ENCODE data around the gene SCUBE2.

The SCUBE2 gene

DNA sequence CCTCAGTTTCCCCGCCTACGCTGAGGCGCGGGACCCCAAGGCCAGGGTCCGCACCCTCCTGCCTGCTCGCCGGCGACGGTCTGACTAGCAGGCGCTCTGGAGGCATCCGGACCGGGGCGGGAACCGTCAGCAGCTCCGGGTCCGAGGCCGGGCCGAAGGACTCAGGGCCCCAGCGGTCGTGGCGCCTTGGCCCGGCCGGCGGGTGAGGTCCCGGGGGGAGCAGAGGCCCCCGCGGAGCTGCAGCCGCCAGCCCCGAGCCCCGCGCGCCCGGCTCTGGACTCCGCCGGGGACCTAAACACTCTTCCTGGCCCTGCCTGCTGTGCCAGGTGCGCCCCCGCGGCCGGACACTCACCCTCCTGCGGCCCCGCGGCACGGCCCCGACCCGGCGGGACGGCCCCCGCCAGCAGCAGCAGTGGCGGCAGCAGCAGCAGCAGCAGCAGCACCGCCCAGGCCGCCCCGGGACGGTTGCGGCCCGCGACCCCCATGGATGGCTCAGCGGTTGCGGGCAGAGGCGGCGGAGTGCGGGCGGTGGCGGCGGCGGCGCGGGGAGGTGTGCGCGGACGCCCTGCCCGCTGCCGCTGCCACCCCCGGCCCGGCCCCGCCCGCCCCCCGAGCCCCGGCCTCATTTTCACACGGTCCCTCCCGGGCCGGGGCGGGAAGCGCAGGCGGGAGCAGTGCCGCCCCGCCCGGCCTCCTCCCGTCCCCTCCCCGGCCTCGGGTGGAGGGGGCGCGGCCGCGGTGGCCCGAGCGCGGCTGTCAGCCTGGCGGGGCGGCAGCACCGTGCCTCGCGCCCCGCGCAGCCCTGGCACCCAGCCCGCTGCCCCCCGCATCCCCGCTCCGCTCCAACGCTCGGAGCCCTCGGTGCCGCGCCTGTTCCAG is at the start of gene SCUBE2:
TSS of gene SCUBE2 (minus strand) at position 556 of the 879 bp plus-strand sequence. CDS start at position 485, 71 bp downstream.
- no peak for DNase-seq (ENCODE audit: low read depth)

DNA sequence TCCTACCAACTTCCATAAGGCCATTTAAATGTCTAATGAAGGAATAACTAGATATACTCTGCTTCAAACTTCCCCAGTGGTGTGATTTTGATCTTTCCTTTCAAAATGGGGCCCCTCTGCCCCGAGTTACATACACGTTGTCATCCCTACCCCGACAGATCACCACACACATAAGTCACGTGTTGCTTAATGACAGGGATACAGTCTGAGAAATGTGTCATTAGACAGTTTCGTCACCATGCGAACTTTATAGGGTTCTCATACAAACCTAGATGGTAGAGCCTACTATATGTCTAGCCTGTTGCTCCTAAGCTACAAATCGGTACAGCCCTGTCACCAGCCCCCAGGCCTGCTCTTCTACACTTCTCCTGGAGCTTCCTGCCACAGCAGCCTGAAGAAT is 49.8 kb upstream of the SCUBE2 start:
- no peak for DNase-seq (ENCODE audit: low read depth)

DNA sequence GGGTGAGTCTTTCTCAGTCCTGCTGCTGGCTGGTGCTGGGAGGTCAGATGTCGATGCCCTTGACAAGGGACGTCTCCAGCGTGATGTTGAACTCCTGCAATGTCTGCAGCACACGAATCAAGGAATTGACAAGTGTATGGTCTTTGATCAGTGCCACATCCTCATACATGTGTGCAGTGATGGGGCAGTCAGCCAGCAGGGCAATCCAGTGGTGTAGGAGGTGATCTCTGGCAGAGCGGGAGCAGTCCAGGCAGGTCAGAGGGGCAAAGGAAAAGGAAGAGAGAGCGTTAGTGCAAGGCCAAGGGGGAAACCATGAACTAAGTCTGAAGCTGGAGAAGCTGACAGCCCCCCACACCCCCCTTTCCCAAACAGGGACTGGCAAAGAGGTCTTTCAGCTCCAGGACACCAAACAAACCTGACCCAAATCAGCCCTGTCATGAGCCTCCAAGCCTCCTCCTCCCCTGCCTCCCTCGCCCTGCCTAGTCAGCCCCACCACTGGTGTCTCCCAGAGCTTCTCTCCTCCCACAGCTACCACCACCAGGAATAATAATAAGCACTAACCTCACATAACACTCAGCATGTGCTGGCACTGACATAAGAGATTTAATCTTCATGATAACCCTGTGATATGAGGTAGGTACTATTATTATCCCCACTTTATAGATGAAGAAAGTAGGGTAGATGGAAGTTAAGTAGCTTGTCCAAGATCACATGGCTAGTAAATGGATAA is 48.4 kb upstream of the SCUBE2 start:
- no peak for DNase-seq (ENCODE audit: low read depth)

DNA sequence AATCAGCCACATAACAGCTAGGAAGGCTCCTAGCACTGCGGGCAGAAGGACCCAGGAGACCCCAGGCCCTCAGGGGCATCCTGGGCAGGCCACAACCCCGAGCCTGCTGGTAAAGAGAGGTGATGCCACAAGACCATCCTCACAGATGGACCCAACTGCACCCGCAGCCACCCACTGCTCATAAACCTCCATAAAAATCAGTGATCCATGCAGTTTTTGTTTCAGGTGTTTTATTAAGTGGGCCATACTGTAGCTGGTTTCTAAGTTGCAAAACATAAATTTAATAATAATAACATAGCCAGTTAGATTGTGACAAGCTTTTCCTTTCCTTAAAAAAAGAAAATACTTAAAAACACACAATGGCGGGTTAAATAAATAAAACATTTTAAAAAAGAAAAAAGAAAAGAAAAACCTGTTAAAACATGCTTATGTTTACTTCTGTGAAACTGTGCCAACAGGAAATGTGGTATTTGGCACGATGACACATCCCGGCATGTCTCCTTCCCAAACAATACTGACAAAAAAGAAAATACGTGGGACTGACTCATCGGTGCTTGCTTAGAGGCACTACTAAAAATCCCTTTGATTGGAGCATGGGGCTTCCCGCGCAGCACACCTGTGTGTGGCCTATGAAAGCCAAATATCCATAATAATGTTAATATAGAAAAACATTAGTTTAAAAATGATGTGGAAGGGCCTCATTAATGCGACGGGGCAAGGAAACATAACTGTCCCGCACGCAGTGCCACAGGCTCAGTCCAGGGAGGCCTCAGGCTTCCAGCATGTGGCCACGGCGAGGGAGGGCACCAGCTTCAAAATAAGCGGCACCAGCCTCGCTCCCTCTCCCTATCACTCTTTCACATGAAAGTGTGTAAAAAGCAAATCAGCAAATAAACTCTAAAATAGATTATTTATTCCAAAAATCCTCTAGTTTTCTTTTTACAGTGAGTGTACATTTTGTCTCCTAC is 47.5 kb upstream of the SCUBE2 start:
- DNase-seq (ENCODE audit: low read depth) = peak; percentile 26

DNA sequence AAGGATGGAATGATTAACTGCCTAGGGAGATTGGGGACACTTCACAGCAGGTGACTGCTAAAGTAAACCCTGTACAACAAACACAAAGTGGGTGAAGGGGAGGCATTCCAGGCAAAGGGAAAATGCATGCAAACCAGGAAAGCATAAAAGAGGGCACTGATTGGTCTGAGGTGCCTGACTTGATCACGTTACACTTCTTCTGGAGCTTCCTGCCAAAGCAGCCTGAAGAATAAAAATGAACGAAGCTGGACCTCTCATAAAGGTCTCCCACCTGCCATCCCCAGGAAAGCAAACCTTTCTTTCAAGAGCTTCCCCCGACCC is 46.7 kb upstream of the SCUBE2 start:
- DNase-seq (ENCODE audit: low read depth) = no peak

DNA sequence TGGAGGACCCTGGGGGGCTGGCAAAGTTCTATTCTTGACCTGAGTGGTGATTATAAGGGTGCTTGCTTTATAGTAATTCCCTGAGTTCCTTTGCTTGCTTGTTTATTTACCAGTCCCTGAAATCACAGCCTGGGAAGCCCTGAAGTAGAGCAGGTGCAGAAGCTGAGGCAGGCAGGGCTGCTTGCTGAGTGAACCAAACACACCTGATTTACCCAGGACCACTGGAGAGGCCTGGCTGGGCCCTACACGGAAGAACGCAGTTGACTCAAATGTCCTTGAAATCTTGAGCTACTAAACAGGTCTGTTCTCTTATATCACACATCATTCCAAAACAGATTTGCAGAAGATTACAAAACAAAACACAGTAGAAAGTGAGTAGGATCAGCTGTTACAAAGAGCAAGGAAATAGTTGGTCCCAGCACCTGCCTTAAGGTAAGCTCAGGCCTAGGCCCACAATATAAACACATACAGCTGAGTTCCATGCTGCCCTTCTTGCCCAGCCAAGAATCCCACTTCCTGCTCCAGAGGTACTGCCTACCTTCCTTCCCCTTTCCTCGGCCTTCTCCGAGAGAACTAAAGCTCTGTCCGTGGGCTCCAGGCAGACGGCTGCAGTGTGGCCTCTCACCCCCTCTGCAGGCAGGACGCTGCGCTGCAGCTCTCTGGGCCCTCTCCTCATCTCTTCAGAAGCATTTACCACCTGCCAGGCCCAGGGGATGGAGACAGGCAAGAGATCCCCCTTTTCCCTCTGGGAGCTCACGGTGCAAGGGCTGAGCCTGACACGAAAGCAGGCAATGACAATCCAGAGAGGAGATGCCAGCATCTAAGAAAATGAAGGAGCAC is 46.1 kb upstream of the SCUBE2 start:
- peak; percentile 60 for DNase-seq (ENCODE audit: low read depth)

DNA sequence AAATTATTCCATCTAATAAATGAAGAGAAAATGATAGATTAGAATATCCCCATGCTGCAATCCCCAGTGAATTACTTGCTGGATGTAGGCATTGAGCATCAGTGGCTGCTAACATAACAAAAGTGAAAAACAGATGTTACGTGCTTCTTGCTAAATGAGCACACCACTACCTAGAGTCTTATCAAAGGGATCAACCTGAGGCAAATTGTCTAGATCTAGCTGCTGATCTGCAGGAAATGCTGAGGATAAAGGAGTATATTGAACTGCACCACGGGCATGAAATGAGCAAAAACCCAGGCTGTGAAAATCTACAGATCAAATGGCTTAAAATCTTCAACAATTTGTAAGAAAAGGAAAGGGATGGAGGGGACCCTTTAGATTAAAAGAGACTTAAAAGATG is 45.3 kb upstream of the SCUBE2 start:
- no peak for DNase-seq (ENCODE audit: low read depth)

DNA sequence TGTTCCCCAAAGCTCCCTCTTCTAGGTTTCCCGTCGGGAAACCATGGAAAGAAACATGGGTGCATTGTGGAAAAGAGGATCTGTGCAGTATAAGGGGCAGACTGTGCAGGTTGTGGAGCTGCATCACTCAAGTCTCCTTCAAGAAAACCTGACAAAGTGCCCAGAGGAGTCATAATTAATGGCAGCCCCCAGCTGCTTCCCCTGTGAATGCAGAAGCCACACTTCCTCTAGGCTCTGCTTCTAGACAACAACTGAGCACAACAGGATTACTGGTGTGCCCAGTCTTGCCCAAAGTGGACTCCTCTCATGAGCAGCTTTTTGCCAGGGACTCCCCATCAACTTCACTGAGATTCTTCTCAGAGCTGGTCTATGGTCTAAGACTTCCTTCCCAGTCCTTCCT is 42.6 kb upstream of the SCUBE2 start:
- DNase-seq (ENCODE audit: low read depth) = no peak

DNA sequence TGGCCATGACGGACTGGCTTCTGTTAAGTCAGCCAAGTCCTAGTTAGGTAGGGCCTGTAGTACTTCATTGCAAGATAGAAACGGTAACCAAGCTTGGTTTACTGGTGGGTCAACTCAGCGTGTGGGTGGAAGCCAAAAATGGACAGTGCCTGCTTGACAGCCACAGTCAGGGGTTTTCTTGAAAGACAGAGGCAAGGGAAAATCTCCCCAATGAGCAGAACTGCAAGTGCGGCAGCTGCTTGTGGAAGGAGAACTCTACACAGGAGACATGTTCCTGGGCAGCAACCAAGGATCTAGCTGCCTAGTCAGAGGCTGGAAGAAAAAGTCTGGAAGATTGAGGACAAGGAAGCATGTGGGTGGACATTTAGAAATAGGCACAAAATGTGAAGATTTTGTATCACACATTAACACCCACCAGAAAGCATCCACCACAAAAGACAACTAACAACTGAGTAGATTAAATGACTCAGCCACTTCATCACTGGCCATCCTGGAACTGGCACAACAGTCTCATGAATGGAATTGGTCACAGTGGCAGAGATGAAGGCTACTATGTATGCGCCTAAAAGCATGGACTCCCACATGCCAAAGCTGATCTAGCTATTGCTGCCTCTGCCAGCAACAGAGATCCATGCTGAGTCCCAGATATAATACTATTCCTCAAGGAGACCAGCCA is 40.9 kb upstream of the SCUBE2 start:
- no peak for DNase-seq (ENCODE audit: low read depth)

DNA sequence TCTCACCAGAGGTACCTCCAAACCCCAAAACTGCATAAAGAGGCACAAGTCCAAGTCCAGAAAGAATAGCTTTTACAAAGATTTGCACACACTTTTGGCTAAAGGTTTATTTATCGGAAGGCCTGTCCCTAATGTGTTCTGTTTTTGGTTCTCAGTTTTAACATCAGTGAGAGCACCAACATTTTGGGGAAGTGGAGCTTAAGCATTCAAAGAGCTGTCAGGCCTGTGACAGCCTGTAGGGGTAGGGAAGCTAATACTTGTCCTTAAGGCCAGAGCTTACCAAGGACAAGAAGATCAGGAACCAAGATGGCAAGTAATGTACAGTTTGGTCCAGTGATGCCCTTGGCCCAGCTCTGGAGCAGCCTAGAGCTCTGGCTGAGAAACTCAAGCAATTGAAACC is 38.9 kb upstream of the SCUBE2 start:
- no peak for DNase-seq (ENCODE audit: low read depth)

DNA sequence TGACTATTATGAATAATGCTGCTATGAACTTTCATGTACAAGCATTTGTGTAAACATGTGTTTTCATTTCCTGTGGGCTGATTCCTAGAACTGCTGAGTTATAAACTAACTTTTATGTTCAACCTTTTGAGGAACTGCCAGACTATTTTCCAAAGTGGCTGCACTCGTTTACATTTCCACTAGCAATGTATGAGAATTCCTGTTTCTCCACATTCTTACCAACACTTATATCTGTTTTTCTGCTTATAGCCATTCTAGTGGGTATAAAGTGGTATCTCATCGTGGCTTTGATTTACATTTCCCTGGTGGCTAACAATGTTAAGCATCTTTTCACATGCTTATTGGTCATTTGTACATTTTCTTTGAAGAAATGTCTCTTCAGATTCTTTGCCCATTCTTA is 35.2 kb upstream of the SCUBE2 start:
- DNase-seq (ENCODE audit: low read depth) = no peak

DNA sequence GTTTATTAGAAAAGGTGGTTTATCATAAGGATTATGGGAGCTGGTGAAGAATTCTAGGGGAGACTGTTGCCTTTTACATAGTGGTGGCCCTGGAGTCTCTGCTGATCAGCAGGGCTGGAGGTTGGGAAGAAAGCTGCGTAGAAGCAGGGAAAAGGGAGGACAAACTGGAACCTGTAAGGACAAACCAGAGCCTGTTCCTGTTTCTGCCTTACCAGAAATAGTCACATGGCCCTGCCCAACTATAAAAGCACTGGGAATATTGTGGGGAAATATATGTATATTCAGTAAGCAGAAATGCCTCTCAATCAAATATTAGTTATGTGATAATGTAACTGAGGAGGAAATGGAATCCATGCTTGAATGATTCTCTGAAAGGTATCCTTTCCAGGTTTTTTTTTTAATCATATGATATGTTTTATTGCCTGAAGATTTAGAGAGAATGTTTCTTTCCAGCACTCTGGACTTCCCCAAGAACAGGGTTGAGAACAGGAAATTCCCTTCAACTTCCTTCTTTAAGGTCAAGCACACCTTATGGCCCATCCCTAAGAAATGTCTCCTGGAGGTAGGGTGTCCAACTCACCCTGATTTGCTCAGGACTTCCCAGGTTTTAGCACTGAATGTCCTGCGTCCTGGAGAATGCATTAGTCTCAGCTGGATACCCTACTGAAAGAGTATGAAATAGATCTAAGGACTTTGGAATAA is 33.9 kb upstream of the SCUBE2 start:
- no peak for DNase-seq (ENCODE audit: low read depth)

DNA sequence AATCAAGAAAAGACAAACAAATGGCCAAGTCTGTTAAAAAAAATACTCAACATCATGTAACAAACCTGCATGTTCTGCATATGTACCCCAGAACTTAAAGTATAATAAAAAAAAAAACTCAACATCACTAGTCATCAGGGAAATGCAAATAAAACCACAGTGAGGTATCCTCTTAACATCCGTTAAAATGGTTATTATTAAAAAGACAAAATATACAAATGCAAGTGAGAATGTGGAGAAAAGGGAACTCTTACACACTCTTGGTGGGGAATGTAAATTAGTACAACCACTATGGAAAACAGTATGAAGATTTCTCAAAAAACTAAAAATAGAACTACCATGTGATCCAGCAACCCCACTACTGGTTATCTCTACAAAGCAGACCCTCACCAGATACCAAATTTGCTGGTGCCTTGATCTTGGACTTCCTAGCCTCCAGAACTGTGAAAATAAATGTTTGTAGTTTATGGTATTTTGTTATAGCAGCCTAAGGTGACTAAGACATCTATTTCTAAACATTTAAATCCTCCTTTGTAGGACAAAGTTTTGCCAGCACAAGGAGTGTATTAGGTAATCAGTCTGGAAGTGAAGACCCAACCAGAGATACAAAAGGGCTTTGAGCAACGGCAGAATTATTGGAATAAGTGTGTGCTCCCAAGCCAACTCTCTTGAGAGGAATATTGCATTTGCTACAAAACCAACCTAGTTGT is 32.4 kb upstream of the SCUBE2 start:
- no peak for DNase-seq (ENCODE audit: low read depth)

DNA sequence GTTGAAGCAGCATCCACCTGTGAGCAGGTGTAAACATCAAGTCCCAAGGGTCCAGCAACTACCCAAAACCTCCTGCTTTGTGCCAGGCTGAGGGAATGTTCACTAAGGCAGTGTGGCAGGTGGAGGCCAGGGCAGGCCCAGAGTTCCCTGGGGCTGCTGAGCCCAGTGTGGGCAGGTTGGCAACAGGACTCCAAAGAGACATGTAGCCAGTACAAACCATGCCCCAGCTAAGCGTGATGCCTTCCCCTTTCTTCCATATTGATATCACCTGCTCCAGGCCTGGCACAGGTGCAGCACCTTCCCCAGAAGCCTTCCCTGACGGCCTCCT is 30.0 kb upstream of the SCUBE2 start:
- no peak for DNase-seq (ENCODE audit: low read depth)

DNA sequence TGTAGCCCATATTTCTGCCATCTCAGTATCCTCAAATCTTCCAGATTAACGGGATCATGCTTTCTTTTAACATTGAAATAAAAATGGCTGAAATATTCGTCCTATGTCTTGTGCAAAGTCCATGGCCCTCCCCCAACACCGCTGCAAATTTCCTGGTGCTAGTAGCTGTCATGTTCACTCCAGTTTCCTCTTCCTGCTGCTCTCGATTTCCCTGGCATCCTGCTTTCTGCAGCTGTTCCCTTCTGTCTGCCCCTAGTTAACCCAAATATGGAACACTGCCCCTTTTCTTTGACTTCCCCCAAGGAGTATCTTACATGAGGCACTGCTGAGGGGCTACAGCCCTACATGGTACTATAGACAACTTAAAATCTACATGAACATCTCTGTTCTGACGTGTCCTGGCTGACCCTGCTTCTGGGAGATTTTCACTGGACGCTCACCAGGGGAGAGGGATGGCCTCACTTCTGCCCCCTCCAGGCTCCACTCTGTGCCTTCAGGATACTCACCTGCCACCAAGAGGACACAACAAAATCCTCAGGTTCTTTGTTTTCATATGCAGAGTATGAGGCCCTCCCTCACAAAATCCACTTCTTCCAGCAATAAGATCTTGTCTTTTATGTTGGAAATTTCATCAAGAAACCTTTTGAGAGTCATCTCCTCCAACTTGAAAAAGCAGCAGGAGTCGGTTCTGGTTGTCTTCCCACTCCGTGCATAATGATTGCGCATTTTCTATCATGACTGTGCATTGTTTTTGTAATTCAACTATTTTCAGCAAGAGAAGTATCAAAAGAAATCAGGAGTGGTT is 29.5 kb upstream of the SCUBE2 start:
- no peak for DNase-seq (ENCODE audit: low read depth)

DNA sequence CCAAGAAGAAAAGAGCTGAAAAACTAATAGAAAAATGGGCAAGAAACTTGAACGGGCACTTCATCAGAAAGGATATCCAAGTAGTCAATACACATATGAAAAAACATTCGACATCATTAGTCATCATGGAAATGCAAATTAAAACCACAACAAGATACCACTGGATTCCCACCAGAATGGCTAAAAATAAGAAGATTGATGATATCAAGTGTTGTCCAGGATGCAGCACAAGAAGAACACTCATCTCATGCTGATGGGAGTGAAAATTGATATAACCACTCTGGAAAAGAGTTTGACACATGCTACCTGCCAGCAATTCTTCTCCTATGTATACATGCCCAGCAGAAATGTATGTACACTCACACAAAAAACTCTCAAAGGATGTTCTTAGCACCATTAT is 26.9 kb upstream of the SCUBE2 start:
- DNase-seq (ENCODE audit: low read depth) = no peak

DNA sequence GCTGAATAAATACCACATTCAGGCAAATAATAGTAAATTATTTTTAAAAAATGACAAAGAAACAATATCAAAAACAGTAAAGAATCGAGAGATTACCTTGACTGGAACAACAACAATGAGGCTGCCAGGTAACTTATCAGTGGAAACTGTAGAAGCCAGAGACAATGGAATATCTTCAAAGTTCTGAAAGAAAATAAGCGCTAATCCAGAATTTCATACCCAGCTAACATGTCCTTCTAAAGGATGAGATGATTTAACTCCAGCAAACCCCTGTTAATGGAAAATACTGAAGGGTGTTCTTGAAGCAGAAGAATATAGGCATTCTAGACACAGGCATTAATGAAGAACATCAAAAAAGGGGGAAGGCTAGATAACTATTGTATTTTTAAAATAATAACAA is 20.7 kb upstream of the SCUBE2 start:
- DNase-seq (ENCODE audit: low read depth) = no peak

DNA sequence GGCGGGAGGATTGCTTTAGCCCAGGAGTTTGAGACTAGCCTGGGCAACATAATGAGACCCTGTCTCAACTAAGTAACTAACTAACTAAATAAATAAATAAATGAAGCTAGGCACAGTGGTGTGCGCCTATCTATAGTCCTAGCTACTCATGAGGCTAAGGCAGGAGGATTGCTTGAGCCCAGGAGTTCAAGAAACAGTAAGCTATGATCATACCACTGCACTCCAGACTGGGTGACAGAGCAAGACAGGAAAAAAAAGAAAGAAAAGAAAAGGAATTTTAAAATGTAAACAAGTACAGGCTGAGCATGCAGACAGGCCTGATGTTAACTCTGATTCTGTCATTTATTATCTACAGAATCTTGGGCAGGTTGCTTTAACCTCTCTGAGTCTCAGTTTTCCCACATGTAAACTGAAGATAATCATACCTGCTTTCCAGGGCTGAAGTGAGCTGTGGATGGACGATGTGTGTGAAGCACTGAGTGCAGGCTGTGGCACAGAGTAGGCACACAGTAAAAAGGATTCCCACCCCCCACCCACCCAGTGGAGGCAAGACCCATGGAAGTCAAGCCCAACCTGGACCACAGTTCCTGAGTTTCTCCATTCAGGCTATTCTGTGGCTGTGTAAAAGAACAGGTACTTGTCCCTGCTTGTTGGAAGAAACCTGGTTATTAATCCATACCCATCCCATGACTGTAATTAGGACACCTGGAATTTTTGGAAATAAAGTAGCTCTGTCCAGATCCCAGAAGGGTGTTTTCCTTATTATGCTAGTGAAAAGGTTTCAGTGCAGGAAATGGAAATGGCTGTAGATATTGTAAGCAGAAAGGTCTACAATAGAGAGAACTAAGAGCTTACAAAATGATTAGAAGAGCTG is 18.7 kb upstream of the SCUBE2 start:
- no peak for DNase-seq (ENCODE audit: low read depth)
